ENCODE data around the gene DAZL. TPM values are rescaled to one million over a fixed set of nuclear protein-coding genes. Genes with fewer than 3 reads are reported as not detected.

DAZL gene
- polyA plus RNA-seq, 3 donors, result not detected

GRCh38 chr3:16568532-16568931, 36.7 kb downstream of the DAZL start:
- Histone ChIP-seq H3K27ac (ENCODE audit: low read depth in 1 of 2, low read length in 2 of 2) (no peak overlapping the region), H4K20me1 (ENCODE audit: insufficient read depth, low read length) (no peaks in the 10 kb centered on the region), H2AFZ (ENCODE audit: insufficient read depth, low read depth, low read length, poor library complexity, severe bottlenecking) (no peak overlapping the region), H3K79me2 (ENCODE audit: insufficient read depth, low read length) (no peaks in the 10 kb centered on the region), H3K4me2 (replicated peaks; ENCODE audit: extremely low read depth, low read length, poor library complexity, severe bottlenecking) (no peak overlapping the region), H3K9me3 (replicated peaks in 1 of 2; ENCODE audit: control insufficient read depth in 1 of 2, insufficient read depth in 1 of 2, low read length in 2 of 2) (no peaks in the 10 kb centered on the region), H3K4me3 (replicated peaks in 1 of 3; ENCODE audit: low read depth in 2 of 3, low read length in 3 of 3) (no peak overlapping the region), H3K36me3 (replicated peaks in 1 of 2; ENCODE audit: control insufficient read depth in 1 of 2, insufficient read depth in 2 of 2, low read length in 2 of 2) (no peaks in the 10 kb centered on the region), H3K9ac (ENCODE audit: insufficient read depth, low read length, poor library complexity, severe bottlenecking) (no peak overlapping the region), H3K27me3 (ENCODE audit: control insufficient read depth in 2 of 2, insufficient read depth in 2 of 2, low read length in 2 of 2) (no peaks in the 10 kb centered on the region), H3K4me1 (ENCODE audit: control insufficient read depth in 1 of 2, insufficient read depth in 2 of 2, low read length in 2 of 2) (no peaks in the 10 kb centered on the region)
- no peaks in the 10 kb centered on the region for H3K4me1 Mint-ChIP-seq
- WGBS (ENCODE audit: insufficient coverage), result no CpG with 5 or more reads among the region's 2 CpGs
- no peak overlapping the region for H3K4me3 Mint-ChIP-seq
- peaks cover 0 to 5% (median 2%) of the 10 kb centered on the region in 7 donors for H3K9me3 Mint-ChIP-seq
- no peaks in the 10 kb centered on the region for H3K36me3 Mint-ChIP-seq
- H3K27ac Mint-ChIP-seq, result no peak overlapping the region
- no peak for DNase-seq
- TF ChIP-seq, protein P1, sequence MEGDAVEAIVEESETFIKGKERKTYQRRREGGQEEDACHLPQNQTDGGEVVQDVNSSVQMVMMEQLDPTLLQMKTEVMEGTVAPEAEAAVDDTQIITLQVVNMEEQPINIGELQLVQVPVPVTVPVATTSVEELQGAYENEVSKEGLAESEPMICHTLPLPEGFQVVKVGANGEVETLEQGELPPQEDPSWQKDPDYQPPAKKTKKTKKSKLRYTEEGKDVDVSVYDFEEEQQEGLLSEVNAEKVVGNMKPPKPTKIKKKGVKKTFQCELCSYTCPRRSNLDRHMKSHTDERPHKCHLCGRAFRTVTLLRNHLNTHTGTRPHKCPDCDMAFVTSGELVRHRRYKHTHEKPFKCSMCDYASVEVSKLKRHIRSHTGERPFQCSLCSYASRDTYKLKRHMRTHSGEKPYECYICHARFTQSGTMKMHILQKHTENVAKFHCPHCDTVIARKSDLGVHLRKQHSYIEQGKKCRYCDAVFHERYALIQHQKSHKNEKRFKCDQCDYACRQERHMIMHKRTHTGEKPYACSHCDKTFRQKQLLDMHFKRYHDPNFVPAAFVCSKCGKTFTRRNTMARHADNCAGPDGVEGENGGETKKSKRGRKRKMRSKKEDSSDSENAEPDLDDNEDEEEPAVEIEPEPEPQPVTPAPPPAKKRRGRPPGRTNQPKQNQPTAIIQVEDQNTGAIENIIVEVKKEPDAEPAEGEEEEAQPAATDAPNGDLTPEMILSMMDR (IDR thresholded peaks at IDR 0.05), result no peak
- intact Hi-C loops (cut with micrococcal nuclease), result no loop called here
- H3K27me3 Mint-ChIP-seq (ENCODE audit: low read depth in 3 of 3), result peaks cover 0 to 3% (median 0%) of the 10 kb centered on the region in 3 donors

GRCh38 chr3:16568115-16568514, 37.1 kb downstream of the DAZL start:
- no peak overlapping the region for H3K9ac ChIP-seq (ENCODE audit: insufficient read depth, low read length, poor library complexity, severe bottlenecking)
- H3K4me2 ChIP-seq (replicated peaks; ENCODE audit: extremely low read depth, low read length, poor library complexity, severe bottlenecking), result no peak overlapping the region
- no peaks in the 10 kb centered on the region for H3K27me3 ChIP-seq (ENCODE audit: control insufficient read depth in 2 of 2, insufficient read depth in 2 of 2, low read length in 2 of 2)
- Mint-ChIP-seq H3K9me3 (peaks cover 0 to 8% (median 2%) of the 10 kb centered on the region in 7 donors), H3K4me3 (no peak overlapping the region), H3K4me1 (no peaks in the 10 kb centered on the region), H3K27me3 (ENCODE audit: low read depth in 3 of 3) (peaks cover 0 to 3% (median 0%) of the 10 kb centered on the region in 3 donors), H3K36me3 (no peaks in the 10 kb centered on the region), H3K27ac (no peak overlapping the region)
- no CpG with 5 or more reads among the region's 2 CpGs for WGBS (ENCODE audit: insufficient coverage)
- no peaks in the 10 kb centered on the region for H3K79me2 ChIP-seq (ENCODE audit: insufficient read depth, low read length)
- no peaks in the 10 kb centered on the region for H3K9me3 ChIP-seq (replicated peaks in 1 of 2; ENCODE audit: control insufficient read depth in 1 of 2, insufficient read depth in 1 of 2, low read length in 2 of 2)
- no peaks in the 10 kb centered on the region for H4K20me1 ChIP-seq (ENCODE audit: insufficient read depth, low read length)
- H3K36me3 ChIP-seq (replicated peaks in 1 of 2; ENCODE audit: control insufficient read depth in 1 of 2, insufficient read depth in 2 of 2, low read length in 2 of 2), result no peaks in the 10 kb centered on the region
- no peak for DNase-seq
- no peak overlapping the region for H3K27ac ChIP-seq (ENCODE audit: low read depth in 1 of 2, low read length in 2 of 2)
- H3K4me1 ChIP-seq (ENCODE audit: control insufficient read depth in 1 of 2, insufficient read depth in 2 of 2, low read length in 2 of 2), result no peaks in the 10 kb centered on the region
- no peak overlapping the region for H2AFZ ChIP-seq (ENCODE audit: insufficient read depth, low read depth, low read length, poor library complexity, severe bottlenecking)
- no peak overlapping the region for H3K4me3 ChIP-seq (replicated peaks in 1 of 3; ENCODE audit: low read depth in 2 of 3, low read length in 3 of 3)
- TF ChIP-seq, protein P1 (IDR thresholded peaks at IDR 0.05), result no peak
- intact Hi-C loops (cut with micrococcal nuclease), result no loop called here
